Epithelial cell of alveolus of lung (primary cell): ENCODE results near the gene MLXIPL. TPM values are rescaled to one million over a fixed set of nuclear protein-coding genes. Genes with fewer than 3 reads are reported as not detected.

Experiments used
- total RNA-seq: library from RNA; depleted of rRNA; stranded (reverse); fragments of >200 nt; gene quantifications from 2 replicates; pipeline ENCODE4 v1.2.1, GENCODE V29; 2015

MLXIPL gene, protein sequence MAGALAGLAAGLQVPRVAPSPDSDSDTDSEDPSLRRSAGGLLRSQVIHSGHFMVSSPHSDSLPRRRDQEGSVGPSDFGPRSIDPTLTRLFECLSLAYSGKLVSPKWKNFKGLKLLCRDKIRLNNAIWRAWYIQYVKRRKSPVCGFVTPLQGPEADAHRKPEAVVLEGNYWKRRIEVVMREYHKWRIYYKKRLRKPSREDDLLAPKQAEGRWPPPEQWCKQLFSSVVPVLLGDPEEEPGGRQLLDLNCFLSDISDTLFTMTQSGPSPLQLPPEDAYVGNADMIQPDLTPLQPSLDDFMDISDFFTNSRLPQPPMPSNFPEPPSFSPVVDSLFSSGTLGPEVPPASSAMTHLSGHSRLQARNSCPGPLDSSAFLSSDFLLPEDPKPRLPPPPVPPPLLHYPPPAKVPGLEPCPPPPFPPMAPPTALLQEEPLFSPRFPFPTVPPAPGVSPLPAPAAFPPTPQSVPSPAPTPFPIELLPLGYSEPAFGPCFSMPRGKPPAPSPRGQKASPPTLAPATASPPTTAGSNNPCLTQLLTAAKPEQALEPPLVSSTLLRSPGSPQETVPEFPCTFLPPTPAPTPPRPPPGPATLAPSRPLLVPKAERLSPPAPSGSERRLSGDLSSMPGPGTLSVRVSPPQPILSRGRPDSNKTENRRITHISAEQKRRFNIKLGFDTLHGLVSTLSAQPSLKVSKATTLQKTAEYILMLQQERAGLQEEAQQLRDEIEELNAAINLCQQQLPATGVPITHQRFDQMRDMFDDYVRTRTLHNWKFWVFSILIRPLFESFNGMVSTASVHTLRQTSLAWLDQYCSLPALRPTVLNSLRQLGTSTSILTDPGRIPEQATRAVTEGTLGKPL
- total RNA-seq: 2.3 TPM in 1 of 2 replicates, not detected in the other

DNA sequence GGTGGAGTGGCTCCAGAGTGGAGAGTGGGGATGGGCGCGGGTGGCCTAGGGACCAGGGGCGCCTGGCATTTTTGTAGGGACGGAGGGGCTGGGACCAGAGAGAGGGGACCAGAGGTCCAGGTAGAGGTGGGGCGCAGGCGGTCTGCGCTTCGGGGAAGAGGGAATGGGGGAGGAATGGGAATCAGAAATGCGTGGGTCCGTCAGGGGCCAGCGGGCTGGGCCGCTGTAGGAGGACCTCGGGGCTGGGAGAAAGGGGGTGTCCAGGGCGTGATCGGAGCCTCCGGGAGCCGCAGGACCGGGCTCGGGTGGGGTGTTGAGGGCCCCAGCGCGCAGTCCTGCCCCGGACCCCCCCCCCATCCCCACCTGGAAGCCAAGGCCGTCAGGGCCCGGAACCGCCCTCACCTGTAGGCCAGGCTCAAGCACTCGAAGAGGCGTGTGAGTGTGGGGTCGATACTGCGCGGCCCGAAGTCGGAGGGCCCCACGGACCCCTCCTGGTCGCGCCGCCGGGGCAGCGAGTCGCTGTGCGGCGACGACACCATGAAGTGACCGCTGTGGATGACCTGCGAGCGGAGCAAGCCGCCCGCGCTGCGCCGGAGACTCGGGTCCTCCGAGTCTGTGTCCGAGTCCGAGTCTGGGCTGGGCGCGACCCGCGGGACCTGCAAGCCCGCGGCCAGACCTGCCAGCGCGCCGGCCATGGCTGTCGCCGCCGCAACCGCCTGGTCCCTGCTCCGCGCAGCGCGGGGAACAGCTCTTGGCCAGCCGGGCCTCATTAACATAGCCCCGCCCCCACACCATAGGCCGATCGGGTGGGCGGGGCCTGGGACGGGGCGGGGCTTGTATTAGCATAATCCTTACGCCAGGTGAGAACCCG is at the start of gene MLXIPL:
MLXIPL (minus strand) TSS at position 725 of the 871 bp plus-strand sequence; CDS start at position 695, 30 bp downstream.

DNA sequence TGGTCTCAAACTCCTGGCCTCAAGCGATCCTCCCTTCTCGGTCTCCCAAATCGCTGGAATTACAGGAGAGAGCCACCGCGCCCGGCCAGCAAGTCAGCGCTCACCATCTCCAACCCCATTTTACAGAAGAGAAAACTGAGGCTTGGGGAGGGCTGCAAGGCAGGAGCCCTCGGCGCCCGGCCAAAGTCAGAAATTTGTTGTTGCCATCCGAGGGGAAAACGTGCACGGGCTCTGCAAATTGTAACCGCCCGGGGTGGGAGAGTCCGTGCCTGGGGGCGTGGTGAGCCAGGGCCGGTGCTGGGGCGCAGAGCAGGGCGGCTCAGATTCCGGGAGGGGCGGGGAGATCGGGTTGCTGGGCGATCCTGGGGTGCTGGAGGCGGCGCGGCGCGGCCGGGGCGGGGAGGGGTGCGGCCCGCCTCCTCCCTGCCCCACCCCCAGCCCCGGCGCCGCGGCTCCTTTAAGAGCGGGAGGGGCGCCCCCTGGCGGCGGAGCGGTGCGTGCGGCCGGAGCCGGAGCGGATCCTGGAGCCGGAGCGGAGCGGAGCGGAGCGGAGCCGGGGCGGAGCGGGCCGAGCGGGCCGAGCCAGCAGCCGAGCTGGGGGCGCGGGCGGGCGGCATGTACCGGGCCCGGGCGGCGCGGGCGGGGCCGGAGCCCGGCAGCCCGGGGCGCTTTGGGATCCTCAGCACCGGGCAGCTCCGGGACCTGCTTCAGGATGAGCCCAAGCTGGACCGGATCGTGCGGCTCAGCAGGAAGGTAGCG is 43.2 kb upstream of the MLXIPL start, which contains the start of gene VPS37D:
VPS37D (plus strand) TSS at position 488 of the 759 bp plus-strand sequence; CDS start at position 616, 128 bp downstream.

DNA sequence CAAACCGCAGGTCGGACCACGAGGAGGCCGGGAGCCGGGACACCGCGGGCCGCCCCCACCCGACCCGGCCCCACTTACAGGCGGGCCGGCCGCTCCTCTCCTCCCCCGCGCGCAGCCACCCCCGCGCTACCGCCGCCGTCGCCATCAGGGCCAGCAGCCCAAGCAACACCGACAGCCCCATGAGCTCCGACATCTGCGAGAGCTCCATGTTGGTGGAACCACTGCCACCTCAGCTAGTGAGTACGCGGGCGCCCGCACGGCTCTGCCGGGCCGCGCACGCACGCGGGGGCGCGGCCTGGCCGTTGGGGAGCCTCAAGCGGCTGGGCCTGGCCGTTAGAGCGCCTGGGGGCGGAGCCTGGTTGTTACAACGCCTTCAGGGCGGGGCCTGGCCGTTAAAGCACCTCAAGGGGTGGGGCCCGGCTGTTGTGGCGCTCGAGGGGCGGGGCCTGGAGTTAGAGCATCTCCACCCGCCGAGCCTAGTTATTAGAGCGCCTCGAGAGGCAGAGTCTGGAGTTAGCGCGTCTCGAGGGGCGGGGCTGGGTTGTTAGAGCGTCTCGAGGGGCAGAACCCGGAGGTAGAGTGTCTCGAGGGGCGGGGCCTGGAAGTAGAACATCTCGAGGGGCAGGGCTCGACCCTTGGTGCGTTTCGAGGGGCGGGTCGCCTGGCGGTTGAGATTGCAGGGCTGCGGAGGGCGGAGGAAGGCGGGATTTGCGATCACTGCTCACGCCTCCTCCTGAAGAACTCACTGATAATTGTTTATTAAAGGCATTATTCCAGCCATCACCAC is 45.8 kb downstream of the MLXIPL start, which contains the start of gene TBL2:
TBL2 (minus strand) TSS at position 238 of the 787 bp plus-strand sequence; CDS start at position 208, 30 bp downstream.

DNA sequence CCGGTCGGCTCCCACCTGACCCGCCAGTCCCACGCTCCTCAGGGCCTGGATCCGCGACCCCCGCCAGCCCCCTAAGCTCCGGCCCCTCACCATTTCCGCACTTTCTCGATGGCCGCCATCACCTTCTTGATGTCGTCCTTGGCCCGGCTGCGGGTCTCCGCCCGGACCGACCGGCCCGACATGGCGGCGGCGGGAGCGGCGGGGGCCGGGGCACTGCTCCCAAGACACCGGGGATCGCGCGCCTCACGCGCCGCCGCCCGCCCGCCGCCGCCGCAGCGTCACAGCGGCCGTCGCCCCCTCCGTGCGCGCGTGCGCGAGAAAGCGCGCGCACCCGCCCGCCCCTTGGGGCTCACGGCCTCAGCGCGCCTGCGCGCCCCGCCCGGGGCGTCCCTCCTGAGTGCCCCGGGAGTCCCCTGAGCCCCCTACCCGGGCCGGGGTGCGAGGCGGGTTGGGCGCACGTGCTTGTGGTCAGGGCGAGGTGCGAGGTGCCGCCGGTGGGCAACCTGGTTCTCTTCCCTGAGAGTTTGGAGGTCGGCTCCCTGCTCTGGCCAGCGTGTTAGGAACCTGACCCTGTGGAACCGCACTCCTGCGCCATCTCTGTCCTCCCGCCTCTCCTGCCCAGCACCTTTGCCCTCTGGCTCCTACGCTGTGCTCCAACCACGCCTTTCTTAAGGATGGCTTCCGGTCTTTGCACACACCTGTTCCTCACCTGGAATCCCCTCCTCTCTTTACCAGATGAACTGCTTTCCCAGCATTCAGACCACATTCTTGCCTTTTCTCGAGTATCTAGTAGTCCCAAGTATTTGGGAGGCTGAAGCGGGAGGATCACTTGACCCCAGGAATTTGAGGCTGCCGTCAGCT is 66.7 kb downstream of the MLXIPL start, which contains the start of gene BCL7B:
BCL7B (minus strand) TSS at position 294 of the 861 bp plus-strand sequence; CDS start at position 182, 112 bp downstream.

Other genes with a start within 250 kb of the MLXIPL start
- gene FZD9, start 190.7 kb downstream of the MLXIPL start, total RNA-seq: 0.91 and 3.0 TPM in 2 replicates
- gene BAZ1B, start 102.2 kb downstream of the MLXIPL start, total RNA-seq: 39.4 and 42.8 TPM in 2 replicates
- 42.0 and 45.7 TPM in 2 replicates for gene BCL7B, start 66.8 kb downstream of the MLXIPL start, total RNA-seq
- 65.8 and 76.7 TPM in 2 replicates for gene TBL2, start 45.9 kb downstream of the MLXIPL start, total RNA-seq
- gene VPS37D, start 43.3 kb upstream of the MLXIPL start, total RNA-seq: 5.4 and 5.8 TPM in 2 replicates
- 6.3 and 7.6 TPM in 2 replicates for gene DNAJC30, start 58.9 kb upstream of the MLXIPL start, total RNA-seq
- 46.1 and 73.8 TPM in 2 replicates for gene BUD23, start 59.1 kb upstream of the MLXIPL start, total RNA-seq
- gene STX1A, start 95.1 kb upstream of the MLXIPL start, total RNA-seq: 2.5 and 9.3 TPM in 2 replicates
- gene ABHD11, start 114.3 kb upstream of the MLXIPL start, total RNA-seq: 9.3 and 19.0 TPM in 2 replicates
- not detected in 2 replicates for gene CLDN3, start 145.7 kb upstream of the MLXIPL start, total RNA-seq
- gene CLDN4, start 206.5 kb upstream of the MLXIPL start, total RNA-seq: 3.2 and 5.2 TPM in 2 replicates
- 8.1 and 11.4 TPM in 2 replicates for gene METTL27, start 218.0 kb upstream of the MLXIPL start, total RNA-seq
- gene TMEM270, start 236.6 kb upstream of the MLXIPL start, total RNA-seq: not detected in 2 replicates